Stimulated activated CD4-positive, alpha-beta T cell treated with anti-CD3 and anti-CD28 coated beads, Interleukin-1b, Interleukin-23, amount 100 ng/mL, for 4 hours (primary cell): ENCODE results near the gene PELI2.

ENCODE experiments used
- DNase-seq, 2 donors: peaks; one replicate each; pipeline ENCODE4 v3.0.0-alpha.2; 2020; ENCODE audit warnings: low read depth in 2 of 2

The PELI2 gene

GRCh38 chr14:56172571-56172971 is 54.4 kb downstream of the PELI2 start:
- DNase-seq: no peak

GRCh38 chr14:56173365-56173922 is 55.2 kb downstream of the PELI2 start:
- DNase-seq: no peak

- no peak for DNase-seq
These were observed 57.6 kb downstream of the PELI2 start for GRCh38 chr14:56175773-56176172.

- DNase-seq: no peak
These were observed 58.3 kb downstream of the PELI2 start for GRCh38 chr14:56176530-56176929.

GRCh38 chr14:56177036-56177435 is 58.8 kb downstream of the PELI2 start:
- DNase-seq: no peak

- no peak for DNase-seq
These were observed 62.7 kb downstream of the PELI2 start for GRCh38 chr14:56180754-56181542.

- DNase-seq: no peak
These were observed 63.5 kb downstream of the PELI2 start for GRCh38 chr14:56181681-56182085.

- no peak for DNase-seq
These were observed 64.2 kb downstream of the PELI2 start for GRCh38 chr14:56182410-56182809.

GRCh38 chr14:56183631-56184157 is 65.5 kb downstream of the PELI2 start:
- DNase-seq: no peak

- no peak for DNase-seq
These were observed 67.8 kb downstream of the PELI2 start for GRCh38 chr14:56185992-56186391.

GRCh38 chr14:56187736-56188135 is 69.5 kb downstream of the PELI2 start:
- no peak for DNase-seq

GRCh38 chr14:56189307-56189706 is 71.1 kb downstream of the PELI2 start:
- DNase-seq: no peak

GRCh38 chr14:56193347-56193746 is 75.1 kb downstream of the PELI2 start:
- DNase-seq: no peak

- DNase-seq: no peak
These were observed 75.8 kb downstream of the PELI2 start for GRCh38 chr14:56194042-56194441.

- DNase-seq: no peak
These were observed 77.0 kb downstream of the PELI2 start for GRCh38 chr14:56195223-56195622.

GRCh38 chr14:56195704-56196103 is 77.5 kb downstream of the PELI2 start:
- DNase-seq: no peak

- no peak for DNase-seq
These were observed 78.1 kb downstream of the PELI2 start for GRCh38 chr14:56196274-56196673.

- DNase-seq: no peak
These were observed 78.9 kb downstream of the PELI2 start for GRCh38 chr14:56197150-56197549.

GRCh38 chr14:56198438-56198837 is 80.2 kb downstream of the PELI2 start:
- DNase-seq: no peak

GRCh38 chr14:56199095-56199981 is 81.1 kb downstream of the PELI2 start:
- DNase-seq: no peak

GRCh38 chr14:56199982-56200577 is 81.9 kb downstream of the PELI2 start:
- no peak for DNase-seq

- no peak for DNase-seq
These were observed 84.0 kb downstream of the PELI2 start for GRCh38 chr14:56202256-56202655.
